ENCODE data around the gene ATXN1.
"Not testable (repeated sequence)": the region's sequence is repeated elsewhere in the genome, so short reads cannot be mapped to it uniquely, and the experiment has no call there.

Gene ATXN1

GRCh38 chr6:16563628-16564240 lies 197.5 kb downstream of the ATXN1 start:
- DNase-seq = no peak

- no peak for DNase-seq
Measured at GRCh38 chr6:16562498-16562897, 198.8 kb downstream of the ATXN1 start.

GRCh38 chr6:16559071-16559470 lies 202.2 kb downstream of the ATXN1 start:
- DNase-seq = no peak

- DNase-seq = no peak
Measured at GRCh38 chr6:16555550-16555949, 205.7 kb downstream of the ATXN1 start.

DNA sequence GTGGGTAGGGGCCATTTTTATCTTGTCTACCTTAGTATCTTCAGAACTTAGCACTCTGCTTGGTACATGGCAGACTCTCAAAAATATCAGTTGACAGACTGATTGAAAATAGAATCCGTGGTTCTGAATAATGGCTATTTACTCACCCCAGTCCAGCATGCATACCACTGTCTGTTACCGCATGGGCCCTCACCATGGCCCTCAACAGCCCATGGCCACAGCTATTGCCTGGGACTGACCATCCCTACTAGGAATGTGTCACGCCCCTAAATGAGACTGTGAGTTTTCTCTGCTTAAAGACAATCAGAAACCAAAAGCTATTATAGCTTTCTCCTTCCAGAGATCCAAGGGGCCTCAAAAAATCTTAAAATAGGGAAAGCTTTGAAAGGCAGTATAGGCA lies 207.7 kb downstream of the ATXN1 start:
- DNase-seq = no peak

DNA sequence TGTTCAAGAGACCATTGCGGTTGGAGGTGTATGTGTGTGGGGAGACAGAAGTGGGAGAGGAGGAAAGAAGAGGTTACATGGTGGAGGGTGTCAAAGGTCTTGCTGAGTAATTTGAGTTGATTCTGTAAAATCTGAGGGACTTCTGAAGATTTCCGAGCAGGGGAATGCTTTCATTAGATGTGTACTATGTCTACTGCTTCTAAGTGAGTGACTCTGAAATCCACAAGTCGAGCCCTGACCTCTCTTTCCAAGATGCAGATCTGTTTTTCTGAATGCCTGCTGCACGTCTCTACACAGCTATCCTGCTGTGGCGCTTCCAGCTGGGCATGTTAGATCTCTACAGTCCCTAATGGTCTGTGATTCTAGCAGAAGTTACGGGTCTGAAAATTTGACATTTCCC lies 209.8 kb downstream of the ATXN1 start:
- no peak for DNase-seq

DNA sequence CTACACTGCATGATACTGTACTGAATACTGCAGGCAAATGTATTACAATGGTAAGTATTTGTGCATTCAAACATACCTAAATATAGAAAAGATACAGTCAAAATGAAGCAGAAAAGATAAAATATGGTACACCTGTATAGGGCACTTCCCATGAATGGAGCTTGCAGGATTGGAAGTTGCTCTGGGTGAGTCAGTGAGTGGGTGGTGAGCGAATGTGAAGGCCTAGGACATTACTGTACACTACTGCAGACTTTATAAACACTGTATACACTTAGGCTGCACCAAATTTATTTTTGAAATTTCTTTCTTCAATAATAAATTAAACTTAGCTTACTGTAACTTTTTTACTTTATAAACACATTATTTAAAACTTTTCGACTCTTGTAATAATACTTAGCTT lies 213.1 kb downstream of the ATXN1 start:
- DNase-seq = no peak

DNA sequence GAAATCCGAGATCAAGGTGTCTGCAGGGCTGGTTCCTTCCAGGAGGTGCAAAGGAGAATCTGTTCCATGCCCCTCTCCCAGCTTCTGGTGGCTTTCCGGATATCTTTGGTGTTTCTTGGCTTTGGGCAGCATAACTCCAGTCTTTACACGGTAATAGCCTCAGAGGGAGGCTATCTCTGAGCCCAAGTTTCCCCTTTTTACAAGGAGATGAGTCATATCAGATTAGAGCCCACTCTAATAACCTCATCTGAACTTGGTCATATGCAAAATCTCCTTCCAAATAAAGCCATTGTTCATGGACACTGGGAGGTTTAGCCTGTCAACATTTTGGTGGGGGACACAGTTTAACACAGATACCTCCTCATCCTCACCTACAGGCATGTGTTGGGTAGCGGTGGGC lies 213.7 kb downstream of the ATXN1 start:
- no peak for DNase-seq

GRCh38 chr6:16546861-16547260 lies 214.4 kb downstream of the ATXN1 start:
- no peak for DNase-seq

DNA sequence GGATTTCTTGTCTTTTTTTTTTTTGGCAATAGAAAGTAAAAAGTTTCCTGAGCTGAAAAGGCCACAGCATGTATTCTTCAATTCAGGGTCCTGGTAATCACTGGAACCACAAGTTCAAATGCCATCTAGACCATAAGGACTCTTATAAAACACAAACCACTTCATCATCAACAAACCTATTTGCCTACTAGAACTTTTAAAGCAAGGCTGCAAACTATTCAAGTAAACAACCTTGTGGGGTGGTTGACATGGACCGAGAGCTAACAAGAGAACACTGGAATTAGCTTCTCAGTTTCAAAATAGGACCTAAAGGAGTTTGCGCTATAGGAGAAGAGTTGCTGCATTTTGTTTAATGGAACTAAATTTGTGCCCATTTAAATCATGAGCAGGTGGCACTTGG lies 215.9 kb downstream of the ATXN1 start:
- no peak for DNase-seq

DNA sequence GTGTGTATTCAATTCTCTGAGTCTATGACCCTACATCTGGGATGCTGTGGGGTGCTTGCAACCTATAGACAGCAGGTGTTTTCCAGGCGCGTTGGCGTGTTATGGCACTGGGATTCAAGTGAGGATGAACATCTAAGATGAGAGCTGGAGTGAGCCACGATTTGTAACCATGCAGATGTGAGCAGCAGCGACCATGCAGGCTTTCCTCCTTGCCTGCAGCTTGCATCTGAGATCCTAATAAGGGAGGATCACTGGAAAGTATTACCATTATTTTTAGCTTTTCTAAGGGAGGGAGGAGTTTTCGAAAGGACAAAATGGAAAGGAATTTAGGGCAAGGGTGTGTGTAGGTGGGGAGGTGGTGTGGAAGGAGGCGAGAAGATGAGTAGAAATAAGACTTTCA lies 216.7 kb downstream of the ATXN1 start:
- DNase-seq = no peak

- DNase-seq = no peak
Measured at GRCh38 chr6:16544006-16544405, 217.3 kb downstream of the ATXN1 start.

- no peak for DNase-seq
Measured at GRCh38 chr6:16543521-16543920, 217.7 kb downstream of the ATXN1 start.

GRCh38 chr6:16542070-16542469 lies 219.2 kb downstream of the ATXN1 start:
- DNase-seq = no peak

- no peak for DNase-seq
Measured at GRCh38 chr6:16540804-16541752, 220.2 kb downstream of the ATXN1 start.

DNA sequence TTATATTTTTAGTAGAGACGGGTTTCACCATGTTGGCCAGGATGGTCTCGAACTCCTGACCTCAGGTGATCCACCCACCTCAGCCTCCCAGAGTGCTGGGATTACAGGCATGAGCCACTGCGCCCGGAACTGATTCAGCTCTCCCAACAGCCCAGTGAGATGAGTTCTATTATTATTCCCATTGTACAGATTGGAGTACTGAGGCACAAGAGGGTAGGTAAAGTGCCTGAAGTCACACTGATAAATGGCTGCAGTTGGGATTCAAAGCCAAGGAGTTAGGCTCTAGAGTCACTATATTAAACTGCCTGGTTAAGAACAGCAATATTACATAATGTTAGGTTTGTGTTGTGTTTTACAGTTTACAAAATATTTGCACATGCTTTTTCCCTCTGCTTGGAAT lies 220.9 kb downstream of the ATXN1 start:
- not testable (repeated sequence) for DNase-seq

- DNase-seq = no peak
Measured at GRCh38 chr6:16539086-16539931, 222.0 kb downstream of the ATXN1 start.

- DNase-seq = no peak
Measured at GRCh38 chr6:16535564-16535963, 225.7 kb downstream of the ATXN1 start.

DNA sequence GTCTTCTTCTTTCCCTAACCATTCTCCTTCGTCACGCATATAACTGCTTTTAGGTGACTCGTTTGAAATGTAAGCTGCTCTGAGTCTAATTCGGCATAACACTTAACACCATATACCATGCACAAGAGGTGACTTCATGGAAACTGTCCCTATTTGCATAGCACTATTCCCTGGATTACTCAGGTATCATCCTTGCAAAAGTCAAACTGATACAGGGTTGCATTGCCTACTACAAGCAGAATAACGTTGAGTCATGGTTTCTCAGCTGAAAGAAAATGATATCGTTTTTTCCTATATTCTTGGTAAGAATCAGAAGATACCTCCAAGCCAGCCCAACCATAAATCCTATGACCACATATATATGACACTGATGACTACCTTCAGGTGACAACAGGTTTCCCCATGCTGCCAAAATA lies 227.5 kb downstream of the ATXN1 start:
- DNase-seq = no peak

GRCh38 chr6:16533210-16533609 lies 228.1 kb downstream of the ATXN1 start:
- no peak for DNase-seq

- DNase-seq = no peak
Measured at GRCh38 chr6:16527691-16528090, 233.6 kb downstream of the ATXN1 start.

GRCh38 chr6:16524380-16524707 lies 236.9 kb downstream of the ATXN1 start:
- no peak for DNase-seq

DNA sequence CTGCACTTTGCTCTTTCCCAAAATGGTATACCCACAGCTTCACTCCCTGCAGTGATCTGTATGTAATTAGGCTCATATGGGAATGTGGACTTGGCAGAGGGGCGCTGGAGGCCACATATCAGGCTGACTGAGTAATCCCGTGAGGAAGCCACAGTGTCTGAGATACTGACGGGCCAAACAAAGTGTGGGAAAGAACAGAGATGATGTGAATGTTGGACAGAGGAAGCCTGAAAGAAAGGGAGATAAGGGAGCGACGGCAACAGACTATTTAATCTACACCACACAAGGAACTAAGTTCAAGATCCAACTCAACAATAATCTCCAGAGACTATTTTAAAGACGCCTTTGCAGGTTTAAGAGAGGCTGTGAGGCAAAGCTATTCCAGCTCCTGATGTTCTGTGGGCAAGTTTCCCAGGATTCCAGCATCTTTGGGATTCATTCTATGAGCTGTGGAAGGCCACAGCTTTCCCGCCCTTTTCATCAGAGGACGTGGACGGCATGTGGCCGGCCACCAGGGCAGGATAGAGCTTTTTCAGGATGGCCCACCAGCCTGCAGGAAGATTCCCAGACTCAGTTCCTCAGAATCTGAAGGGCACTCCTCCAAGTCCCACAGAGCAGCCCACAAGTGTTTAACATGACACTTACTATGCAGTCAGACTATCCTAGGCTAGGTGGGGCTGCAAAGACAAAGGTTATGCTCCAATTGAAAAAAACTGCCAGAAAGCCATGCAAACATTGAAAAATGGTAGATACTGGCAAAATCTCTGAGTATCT lies 237.5 kb downstream of the ATXN1 start:
- DNase-seq = no peak
